HCT116 (cell line): ENCODE data around the gene CDK11A. TPM values are rescaled to one million over a fixed set of nuclear protein-coding genes. Genes with fewer than 3 reads are reported as not detected.

Source experiments
- ATAC-seq: fragments of 200-7000 bp; cut with Tn5 transposase; 2 replicates; pipeline ENCODE4 v1.9.1; 2020; ENCODE audit warnings: mild to moderate bottlenecking, moderate library complexity
- BruUV-seq: library from RNA; stranded (reverse); fragments of 400-500 nt; replicated peaks from 2 replicates; lab custom pipeline; 2021; lab: Mats Ljungman, UMichigan
- CTCF ChIA-PET: fragments of 300-600 bp; sonication (Branson Sonifier 250); formaldehyde crosslinking; loops from one replicate; lab custom pipeline; 2021; ENCODE audit warnings: antibody characterized with exemption; lab: Charles Lee
- POLR2A ChIA-PET: fragments of 300-600, 350-600 bp; sonication (Branson Sonifier 250); formaldehyde crosslinking; loops from one replicate; lab custom pipeline; 2021; ENCODE audit warnings: antibody characterized with exemption; lab: Charles Lee
- RAD21 ChIA-PET, 2 experiments: fragments of 300-600 bp; sonication (Branson Sonifier 250); formaldehyde crosslinking; loops; one replicate each; lab custom pipeline; 2023; ENCODE audit warnings: low total read pairs in 2 of 2; ENCODE audit not compliant: uncharacterized antibody in 2 of 2, unreplicated experiment in 2 of 2, low non-redundant PET in 1 of 2; lab: Charles Lee
- DNase-seq: peaks from one replicate; pipeline ENCODE4 v3.0.0-alpha.2; 2010; ENCODE audit warnings: low read depth, low spot score
- H2AFZ ChIP-seq: fragments of 200-600 bp; shearing (Covaris generic), sonication (generic); 2 replicates; pipeline ENCODE4 v1.6.1; 2017; ENCODE audit warnings: low read depth, mixed run types, mixed read lengths, antibody characterized with exemption, low read length; ENCODE audit not compliant: poor library complexity, severe bottlenecking
- H3K27ac ChIP-seq: 2 replicates; pipeline ENCODE4 v1.5.1; 2012; ENCODE audit warnings: low read depth, low read length
- H3K27me3 ChIP-seq: fragments of 200-600 bp; sonication (generic); 2 replicates; pipeline ENCODE4 v1.6.1; 2016; ENCODE audit warnings: mixed run types, low read length, mixed read lengths; ENCODE audit not compliant: insufficient read depth
- H3K36me3 ChIP-seq, 2 experiments: fragments of 200-500 bp in 1 of 2; fragments of 200-600 bp in 1 of 2; sonication (Bioruptor generic) in 1 of 2; sonication (generic) in 1 of 2; 2 replicates each; pipeline versions ENCODE4 v1.5.1 to v1.6.1; 2014 to 2016; ENCODE audit warnings: low read length in 2 of 2, inconsistent platforms in 1 of 2, mixed read lengths in 1 of 2, mixed run types in 1 of 2; ENCODE audit not compliant: insufficient read depth in 2 of 2, control insufficient read depth in 1 of 2
- H3K4me1 ChIP-seq, 2 experiments: fragments of 200-600 bp in 1 of 2; sonication (generic) in 1 of 2; 2 replicates each; pipeline versions ENCODE4 v1.5.1 to v1.6.1; 2012 to 2017; ENCODE audit warnings: low read length in 2 of 2, inconsistent platforms in 1 of 2, mild to moderate bottlenecking in 1 of 2, mixed read lengths in 1 of 2, mixed run types in 1 of 2, moderate library complexity in 1 of 2; ENCODE audit not compliant: insufficient read depth in 2 of 2, control insufficient read depth in 1 of 2
- H3K4me2 ChIP-seq: fragments of 200-600 bp; sonication (generic); 2 replicates; pipeline ENCODE4 v1.6.1; 2017; ENCODE audit warnings: mixed run types, low read length, mixed read lengths
- H3K4me3 ChIP-seq, 2 experiments: fragments of 200-600 bp in 1 of 2; sonication (generic) in 1 of 2; replicated peaks in 1 of 2; 2 replicates each; pipeline ENCODE4 v1.5.1; 2011 to 2016; ENCODE audit warnings: low read length in 2 of 2, control low read depth in 1 of 2, low read depth in 1 of 2, mild to moderate bottlenecking in 1 of 2, mixed read lengths in 1 of 2, mixed run types in 1 of 2
- H3K79me2 ChIP-seq: fragments of 200-600 bp; sonication (generic); 2 replicates; pipeline ENCODE4 v1.6.1; 2017; ENCODE audit warnings: mild to moderate bottlenecking, mixed run types, low read length, moderate library complexity, mixed read lengths; ENCODE audit not compliant: insufficient read depth
- H3K9ac ChIP-seq: fragments of 200-600 bp; sonication (generic); 2 replicates; pipeline ENCODE4 v1.6.1; 2016; ENCODE audit warnings: low read length, mixed read lengths
- H3K9me2 ChIP-seq: fragments of 200-600 bp; sonication (generic), shearing (Covaris generic); 2 replicates; pipeline ENCODE4 v1.6.1; 2017; ENCODE audit warnings: mixed run types, mild to moderate bottlenecking, moderate library complexity; ENCODE audit not compliant: insufficient read depth
- H3K9me3 ChIP-seq, 2 experiments: fragments of 200-500 bp in 1 of 2; fragments of 200-600 bp in 1 of 2; sonication (Bioruptor generic) in 1 of 2; sonication (generic) in 1 of 2; 2 replicates each; pipeline ENCODE4 v1.6.1; 2014 to 2017; ENCODE audit warnings: low read length in 2 of 2, mixed read lengths in 2 of 2, inconsistent platforms in 1 of 2, low read depth in 1 of 2, mild to moderate bottlenecking in 1 of 2, mixed run types in 1 of 2, moderate library complexity in 1 of 2; ENCODE audit not compliant: control insufficient read depth in 1 of 2, insufficient read depth in 1 of 2
- H4K20me1 ChIP-seq: fragments of 200-600 bp; sonication (generic), shearing (Covaris generic); 2 replicates; pipeline ENCODE4 v1.6.1; 2017; ENCODE audit warnings: mixed run types, mild to moderate bottlenecking, moderate library complexity; ENCODE audit not compliant: insufficient read depth
- EZH2phosphoT487 ChIP-seq: fragments of 200-600 bp; IDR thresholded peaks from 2 replicates; pipeline ENCODE4 v1.6.1; 2018; ENCODE audit warnings: antibody characterized with exemption, borderline replicate concordance
- POLR2AphosphoS5 ChIP-seq: IDR thresholded peaks from 2 replicates; pipeline ENCODE4 v1.6.1; 2011; ENCODE audit warnings: mild to moderate bottlenecking, low read depth, low read length, moderate library complexity
- RAD21 ChIP-seq: IDR thresholded peaks from 2 replicates; pipeline ENCODE4 v1.6.1; 2012; ENCODE audit warnings: low read depth, mild to moderate bottlenecking
- SIN3A ChIP-seq: IDR thresholded peaks from 2 replicates; pipeline ENCODE4 v1.6.1; 2012; ENCODE audit warnings: low read depth
- SRF ChIP-seq: IDR thresholded peaks from 2 replicates; pipeline ENCODE4 v1.6.1; 2012; ENCODE audit warnings: low read depth
- YY1 ChIP-seq: IDR thresholded peaks from 2 replicates; pipeline ENCODE4 v1.6.1; 2011; ENCODE audit warnings: low read length, low read depth, moderate library complexity, mild to moderate bottlenecking; ENCODE audit not compliant: insufficient replicate concordance; ENCODE audit errors: extremely low read depth
- intact Hi-C: fragments of 100-400 bp; cut with micrococcal nuclease; formaldehyde crosslinking; loops from 2 replicates; pipeline ENCODE4 v1.10.0; 2022
- total RNA-seq: library from RNA; stranded (reverse); gene quantifications from one replicate; pipeline ENCODE4 v1.2.1, GENCODE V29; 2021; ENCODE audit not compliant: unreplicated experiment
- TF ChIP-seq, protein P1 (sequence below): IDR thresholded peaks from 2 replicates; pipeline ENCODE4 v1.6.1; 2011; ENCODE audit warnings: mild to moderate bottlenecking, low read length, moderate library complexity; ENCODE audit not compliant: insufficient replicate concordance; ENCODE audit errors: extremely low read depth
- TF ChIP-seq, protein P2 (sequence below): IDR thresholded peaks from 2 replicates; pipeline ENCODE4 v1.6.1; 2012; ENCODE audit warnings: low read depth

The CDK11A gene
- total RNA-seq, 1 experiment from 2014 or later, result 61.0 TPM

DNA sequence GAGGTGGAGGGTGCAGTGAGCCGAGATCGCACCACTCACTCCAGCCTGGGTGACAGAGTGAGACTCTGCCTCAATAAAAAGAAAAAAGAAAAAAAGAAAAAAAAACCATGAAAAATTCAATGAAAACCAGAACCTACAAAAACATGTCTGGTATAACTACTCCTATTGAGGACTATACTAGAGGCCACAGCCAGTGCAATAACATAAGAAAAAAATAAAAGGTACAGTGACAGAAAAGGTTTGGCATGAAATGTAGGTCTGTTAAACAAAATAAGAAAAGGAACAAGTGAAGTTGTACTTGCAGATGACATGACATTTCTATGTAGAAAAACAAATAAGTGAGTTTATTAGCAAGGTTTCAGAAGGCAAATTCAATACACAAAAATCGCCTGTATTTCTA lies 45.9 kb upstream of the CDK11A start:
- no peak overlapping the region for H3K4me2 ChIP-seq
- H3K36me3 ChIP-seq, result peaks cover 2 to 28% of the 10 kb centered on the region in 2 experiments; a peak in 2 of 4 replicates
- CTCF ChIA-PET, result no interaction called here
- no TSS peak for BruUV-seq
- H3K4me1 ChIP-seq, result no peaks in the 10 kb centered on the region; a peak in 2 of 4 replicates
- intact Hi-C loops, result no loop called here
- POLR2A ChIA-PET, result no interaction called here
- no peaks in the 10 kb centered on the region for H3K27me3 ChIP-seq
- no peak overlapping the region for H3K9ac ChIP-seq
- DNase-seq (no peak), ATAC-seq (no peak)
- H3K4me3 ChIP-seq, result no peak overlapping the region
- RAD21 ChIA-PET, result no interaction called here
- no peaks in the 10 kb centered on the region for H4K20me1 ChIP-seq
- H3K9me3 ChIP-seq, result peaks cover 0 to 5% of the 10 kb centered on the region in 2 experiments; a peak in 1 of 4 replicates
- H2AFZ ChIP-seq, result no peak overlapping the region
- H3K27ac ChIP-seq, result no peak overlapping the region
- H3K9me2 ChIP-seq, result no peaks in the 10 kb centered on the region
- TF ChIP-seq, protein P1, sequence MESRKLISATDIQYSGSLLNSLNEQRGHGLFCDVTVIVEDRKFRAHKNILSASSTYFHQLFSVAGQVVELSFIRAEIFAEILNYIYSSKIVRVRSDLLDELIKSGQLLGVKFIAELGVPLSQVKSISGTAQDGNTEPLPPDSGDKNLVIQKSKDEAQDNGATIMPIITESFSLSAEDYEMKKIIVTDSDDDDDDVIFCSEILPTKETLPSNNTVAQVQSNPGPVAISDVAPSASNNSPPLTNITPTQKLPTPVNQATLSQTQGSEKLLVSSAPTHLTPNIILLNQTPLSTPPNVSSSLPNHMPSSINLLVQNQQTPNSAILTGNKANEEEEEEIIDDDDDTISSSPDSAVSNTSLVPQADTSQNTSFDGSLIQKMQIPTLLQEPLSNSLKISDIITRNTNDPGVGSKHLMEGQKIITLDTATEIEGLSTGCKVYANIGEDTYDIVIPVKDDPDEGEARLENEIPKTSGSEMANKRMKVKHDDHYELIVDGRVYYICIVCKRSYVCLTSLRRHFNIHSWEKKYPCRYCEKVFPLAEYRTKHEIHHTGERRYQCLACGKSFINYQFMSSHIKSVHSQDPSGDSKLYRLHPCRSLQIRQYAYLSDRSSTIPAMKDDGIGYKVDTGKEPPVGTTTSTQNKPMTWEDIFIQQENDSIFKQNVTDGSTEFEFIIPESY, result no peak
- no peak for TF ChIP-seq SRF
- no peak for TF ChIP-seq EZH2phosphoT487
- TF ChIP-seq POLR2AphosphoS5, result no peak
- no peak for TF ChIP-seq RAD21
- TF ChIP-seq, all 23 proteins: peak for 0
- H3K79me2 ChIP-seq, result peaks cover 99% of the 10 kb centered on the region

DNA sequence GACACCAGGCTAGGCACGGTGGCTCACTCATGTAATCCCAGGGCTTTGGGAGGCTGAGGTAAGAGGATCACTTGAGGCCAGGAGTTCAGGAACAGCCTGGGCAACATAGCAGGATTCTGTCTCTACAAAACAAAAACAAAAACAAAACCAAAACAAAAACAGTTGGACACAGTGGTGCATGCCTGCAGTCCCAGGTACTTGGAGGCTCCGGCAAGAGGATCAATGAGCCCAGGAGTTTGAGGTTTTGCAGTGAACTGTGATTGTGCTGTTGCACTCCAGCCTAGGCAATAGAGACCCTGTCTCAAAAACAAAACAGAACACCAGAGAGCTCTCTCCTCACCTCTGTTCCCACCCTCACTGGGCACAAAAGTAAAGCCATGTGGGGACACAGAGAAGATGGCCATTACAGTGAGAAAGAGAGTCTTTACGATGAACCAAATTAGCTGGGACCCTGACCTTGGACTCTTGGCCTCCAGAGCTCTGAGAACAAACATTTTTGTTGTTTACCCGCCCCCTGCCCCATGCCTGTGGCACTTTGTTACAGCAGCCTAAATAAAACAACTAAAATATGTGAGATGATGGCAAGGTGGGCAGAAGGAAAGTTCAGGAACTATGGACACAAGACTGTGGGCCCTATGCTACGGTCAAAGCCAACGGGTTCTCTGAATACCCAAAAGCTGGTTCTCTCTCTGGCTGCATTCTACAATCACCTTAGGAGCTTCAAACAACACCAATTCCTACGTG lies 44.3 kb upstream of the CDK11A start:
- Histone ChIP-seq H3K4me2 (no peak overlapping the region), H3K9me3 (peaks cover 0 to 5% of the 10 kb centered on the region in 2 experiments; a peak in 1 of 4 replicates), H3K9ac (no peak overlapping the region), H3K36me3 (peaks cover 6 to 32% of the 10 kb centered on the region in 2 experiments; a peak in 3 of 4 replicates), H3K79me2 (peaks cover 99% of the 10 kb centered on the region), H4K20me1 (no peaks in the 10 kb centered on the region), H3K4me3 (no peak overlapping the region), H2AFZ (no peak overlapping the region), H3K4me1 (no peaks in the 10 kb centered on the region), H3K9me2 (no peaks in the 10 kb centered on the region), H3K27me3 (no peaks in the 10 kb centered on the region), H3K27ac (no peak overlapping the region)
- no peak for DNase-seq
- ChIA-PET POLR2A (no interaction called here), CTCF (no interaction called here), RAD21 (no interaction called here)
- intact Hi-C loops, result no loop called here
- no peak for TF ChIP-seq EZH2phosphoT487
- TF ChIP-seq YY1, result no peak
- no peak for TF ChIP-seq SIN3A
- TF ChIP-seq, protein P2, sequence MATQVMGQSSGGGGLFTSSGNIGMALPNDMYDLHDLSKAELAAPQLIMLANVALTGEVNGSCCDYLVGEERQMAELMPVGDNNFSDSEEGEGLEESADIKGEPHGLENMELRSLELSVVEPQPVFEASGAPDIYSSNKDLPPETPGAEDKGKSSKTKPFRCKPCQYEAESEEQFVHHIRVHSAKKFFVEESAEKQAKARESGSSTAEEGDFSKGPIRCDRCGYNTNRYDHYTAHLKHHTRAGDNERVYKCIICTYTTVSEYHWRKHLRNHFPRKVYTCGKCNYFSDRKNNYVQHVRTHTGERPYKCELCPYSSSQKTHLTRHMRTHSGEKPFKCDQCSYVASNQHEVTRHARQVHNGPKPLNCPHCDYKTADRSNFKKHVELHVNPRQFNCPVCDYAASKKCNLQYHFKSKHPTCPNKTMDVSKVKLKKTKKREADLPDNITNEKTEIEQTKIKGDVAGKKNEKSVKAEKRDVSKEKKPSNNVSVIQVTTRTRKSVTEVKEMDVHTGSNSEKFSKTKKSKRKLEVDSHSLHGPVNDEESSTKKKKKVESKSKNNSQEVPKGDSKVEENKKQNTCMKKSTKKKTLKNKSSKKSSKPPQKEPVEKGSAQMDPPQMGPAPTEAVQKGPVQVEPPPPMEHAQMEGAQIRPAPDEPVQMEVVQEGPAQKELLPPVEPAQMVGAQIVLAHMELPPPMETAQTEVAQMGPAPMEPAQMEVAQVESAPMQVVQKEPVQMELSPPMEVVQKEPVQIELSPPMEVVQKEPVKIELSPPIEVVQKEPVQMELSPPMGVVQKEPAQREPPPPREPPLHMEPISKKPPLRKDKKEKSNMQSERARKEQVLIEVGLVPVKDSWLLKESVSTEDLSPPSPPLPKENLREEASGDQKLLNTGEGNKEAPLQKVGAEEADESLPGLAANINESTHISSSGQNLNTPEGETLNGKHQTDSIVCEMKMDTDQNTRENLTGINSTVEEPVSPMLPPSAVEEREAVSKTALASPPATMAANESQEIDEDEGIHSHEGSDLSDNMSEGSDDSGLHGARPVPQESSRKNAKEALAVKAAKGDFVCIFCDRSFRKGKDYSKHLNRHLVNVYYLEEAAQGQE, result no peak
- no peak for ATAC-seq
- no TSS peak for BruUV-seq
